Endothelial cell (in vitro differentiated cells): ENCODE results near the gene SCFD2. TPM values are rescaled to one million over a fixed set of nuclear protein-coding genes. Genes with fewer than 3 reads are reported as not detected.

Experiments used
- DNase-seq: peaks from one replicate; pipeline ENCODE4 v3.0.0; 2021; ENCODE audit warnings: low spot score
- H3K27ac Mint-ChIP-seq: one replicate; pipeline ENCODE4 v1.8.0; 2021; ENCODE audit warnings: mixed read lengths, inconsistent platforms; ENCODE audit not compliant: unreplicated experiment
- H3K27me3 Mint-ChIP-seq: one replicate; pipeline ENCODE4 v1.8.0; 2021; ENCODE audit warnings: mild to moderate bottlenecking, moderate library complexity, mixed read lengths, inconsistent platforms; ENCODE audit not compliant: unreplicated experiment
- H3K36me3 Mint-ChIP-seq: one replicate; pipeline ENCODE4 v1.8.0; 2021; ENCODE audit warnings: mild to moderate bottlenecking, low read depth, mixed read lengths, inconsistent platforms; ENCODE audit not compliant: unreplicated experiment
- H3K4me1 Mint-ChIP-seq: one replicate; pipeline ENCODE4 v1.8.0; 2021; ENCODE audit warnings: mild to moderate bottlenecking, mixed read lengths, inconsistent platforms; ENCODE audit not compliant: unreplicated experiment
- H3K4me3 Mint-ChIP-seq: one replicate; pipeline ENCODE4 v1.8.0; 2021; ENCODE audit warnings: mild to moderate bottlenecking, mixed read lengths, inconsistent platforms; ENCODE audit not compliant: unreplicated experiment
- H3K9me3 Mint-ChIP-seq: one replicate; pipeline ENCODE4 v1.8.0; 2021; ENCODE audit warnings: mixed read lengths, inconsistent platforms; ENCODE audit not compliant: unreplicated experiment
- CTCF ChIP-seq: fragments of 200-600 bp; sonication (generic); IDR thresholded peaks from one replicate; pipeline ENCODE4 v1.5.0; 2021; ENCODE audit warnings: antibody characterized with exemption; ENCODE audit not compliant: unreplicated experiment
- total RNA-seq: library from RNA; stranded (reverse); fragmentation: NEBNext Ultra II Directional; extraction: Animal tissue kit (Norgen Biotek cat#: 25700); gene quantifications from one replicate; pipeline ENCODE4 v1.2.1, GENCODE V29; 2021; ENCODE audit not compliant: unreplicated experiment

SCFD2 gene
- total RNA-seq, 1 donor from 2014 or later: 13.6 TPM

- H3K9me3 Mint-ChIP-seq: no peaks in the 10 kb centered on the region
- H3K4me1 Mint-ChIP-seq: peaks cover 3% of the 10 kb centered on the region
- DNase-seq: no peak
- H3K27me3 Mint-ChIP-seq: peaks cover 5% of the 10 kb centered on the region
- no peak overlapping the region for H3K4me3 Mint-ChIP-seq
- H3K27ac Mint-ChIP-seq: no peak overlapping the region
- no peak for TF ChIP-seq CTCF
- H3K36me3 Mint-ChIP-seq: peaks cover 4% of the 10 kb centered on the region
Observed at GRCh38 chr4:52869196-52869595, 496.7 kb downstream of the SCFD2 start.

- peaks cover 2% of the 10 kb centered on the region for H3K4me1 Mint-ChIP-seq
- no peak for TF ChIP-seq CTCF
- peaks cover 4% of the 10 kb centered on the region for H3K36me3 Mint-ChIP-seq
- no peak overlapping the region for H3K4me3 Mint-ChIP-seq
- no peak overlapping the region for H3K27ac Mint-ChIP-seq
- no peak for DNase-seq
- peaks cover 6% of the 10 kb centered on the region for H3K27me3 Mint-ChIP-seq
- H3K9me3 Mint-ChIP-seq: no peaks in the 10 kb centered on the region
Observed at GRCh38 chr4:52868133-52868532, 497.7 kb downstream of the SCFD2 start.

- H3K9me3 Mint-ChIP-seq: no peaks in the 10 kb centered on the region
- peaks cover 4% of the 10 kb centered on the region for H3K36me3 Mint-ChIP-seq
- H3K4me3 Mint-ChIP-seq: no peak overlapping the region
- H3K27me3 Mint-ChIP-seq: peaks cover 7% of the 10 kb centered on the region
- no peak for DNase-seq
- no peak overlapping the region for H3K27ac Mint-ChIP-seq
- H3K4me1 Mint-ChIP-seq: peaks cover 3% of the 10 kb centered on the region
- no peak for TF ChIP-seq CTCF
Observed at GRCh38 chr4:52867163-52867562, 498.7 kb downstream of the SCFD2 start.

- peaks cover 4% of the 10 kb centered on the region for H3K36me3 Mint-ChIP-seq
- H3K9me3 Mint-ChIP-seq: no peaks in the 10 kb centered on the region
- H3K27ac Mint-ChIP-seq: no peak overlapping the region
- peaks cover 4% of the 10 kb centered on the region for H3K4me1 Mint-ChIP-seq
- no peak for DNase-seq
- no peak for TF ChIP-seq CTCF
- no peak overlapping the region for H3K4me3 Mint-ChIP-seq
- H3K27me3 Mint-ChIP-seq: peaks cover 7% of the 10 kb centered on the region
Observed at GRCh38 chr4:52866734-52867133, 499.1 kb downstream of the SCFD2 start.

- no peaks in the 10 kb centered on the region for H3K9me3 Mint-ChIP-seq
- peaks cover 11% of the 10 kb centered on the region for H3K27me3 Mint-ChIP-seq
- no peaks in the 10 kb centered on the region for H3K36me3 Mint-ChIP-seq
- no peak for TF ChIP-seq CTCF
- no peak for DNase-seq
- H3K4me1 Mint-ChIP-seq: peaks cover 9% of the 10 kb centered on the region
- no peak overlapping the region for H3K4me3 Mint-ChIP-seq
- H3K27ac Mint-ChIP-seq: no peak overlapping the region
Observed at GRCh38 chr4:52865300-52865699, 500.6 kb downstream of the SCFD2 start.
